Esophagus squamous epithelium (tissue), 4 donors: ENCODE data around the gene C1orf122.

Experiments used
- POLR2A ChIP-seq, 4 donors: fragments of 450-650 bp; IDR thresholded peaks; one replicate each; pipeline ENCODE4 v1.6.1; 2017; ENCODE audit warnings: antibody characterized with exemption in 4 of 4, mild to moderate bottlenecking in 4 of 4, moderate library complexity in 3 of 4
- TF ChIP-seq, protein P1 (sequence below), 6 experiments: fragments of 450-650 bp in 4 of 6; fragments of 200-600 bp in 2 of 6; sonication (generic) in 2 of 6; IDR thresholded peaks; one replicate each; pipeline ENCODE4 v1.5.1; 2016 to 2019; ENCODE audit warnings: antibody characterized with exemption in 6 of 6, mild to moderate bottlenecking in 4 of 6, moderate library complexity in 4 of 6

DNA sequence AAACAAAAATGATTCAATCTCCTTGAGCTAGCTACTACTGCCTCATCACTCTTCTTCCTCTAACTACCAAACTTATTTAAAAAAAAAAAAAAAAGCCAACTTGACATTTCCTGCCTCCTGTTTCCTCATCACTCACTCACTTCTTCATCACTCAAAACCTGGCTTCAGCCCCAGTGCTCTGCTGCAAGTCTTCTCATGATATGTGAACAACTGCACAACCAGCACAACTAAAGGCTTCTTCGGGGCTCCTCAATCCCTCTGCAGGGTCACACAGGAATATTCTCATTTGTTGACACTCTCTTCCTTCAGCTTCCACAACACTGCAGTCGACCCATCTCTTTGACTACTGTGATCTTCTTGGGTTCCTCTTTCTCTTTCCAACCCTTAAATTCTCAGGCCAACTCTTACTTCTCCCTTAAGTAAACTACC lies 44.2 kb downstream of the C1orf122 start:
- no peak for TF ChIP-seq POLR2A (IDR thresholded peaks at IDR 0.05)
- TF ChIP-seq, protein P1, sequence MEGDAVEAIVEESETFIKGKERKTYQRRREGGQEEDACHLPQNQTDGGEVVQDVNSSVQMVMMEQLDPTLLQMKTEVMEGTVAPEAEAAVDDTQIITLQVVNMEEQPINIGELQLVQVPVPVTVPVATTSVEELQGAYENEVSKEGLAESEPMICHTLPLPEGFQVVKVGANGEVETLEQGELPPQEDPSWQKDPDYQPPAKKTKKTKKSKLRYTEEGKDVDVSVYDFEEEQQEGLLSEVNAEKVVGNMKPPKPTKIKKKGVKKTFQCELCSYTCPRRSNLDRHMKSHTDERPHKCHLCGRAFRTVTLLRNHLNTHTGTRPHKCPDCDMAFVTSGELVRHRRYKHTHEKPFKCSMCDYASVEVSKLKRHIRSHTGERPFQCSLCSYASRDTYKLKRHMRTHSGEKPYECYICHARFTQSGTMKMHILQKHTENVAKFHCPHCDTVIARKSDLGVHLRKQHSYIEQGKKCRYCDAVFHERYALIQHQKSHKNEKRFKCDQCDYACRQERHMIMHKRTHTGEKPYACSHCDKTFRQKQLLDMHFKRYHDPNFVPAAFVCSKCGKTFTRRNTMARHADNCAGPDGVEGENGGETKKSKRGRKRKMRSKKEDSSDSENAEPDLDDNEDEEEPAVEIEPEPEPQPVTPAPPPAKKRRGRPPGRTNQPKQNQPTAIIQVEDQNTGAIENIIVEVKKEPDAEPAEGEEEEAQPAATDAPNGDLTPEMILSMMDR (IDR thresholded peaks at IDR 0.05): no peak
